GM18951 (cell line): ENCODE measurements around the gene PXDN.

Experiments used
- POLR2A ChIP-seq: IDR thresholded peaks from 4 replicates; pipeline ENCODE4 v1.6.1; 2011; ENCODE audit warnings: mild to moderate bottlenecking; ENCODE audit not compliant: insufficient read length, insufficient read depth; ENCODE audit errors: extremely low read depth
- in situ Hi-C: fragments of 300-500 bp; cut with MboI; formaldehyde crosslinking; loops from one replicate; pipeline ENCODE4 v1.12.0; 2022; ENCODE audit warnings: low sequenced_read_pairs, mixed read lengths, inconsistent platforms; ENCODE audit not compliant: unreplicated experiment

Gene PXDN

GRCh38 chr2:1584051-1584531 lies 160.2 kb downstream of the PXDN start:
- in situ Hi-C loops, result no loop called here
- no peak for TF ChIP-seq POLR2A

GRCh38 chr2:1582891-1583341 lies 161.4 kb downstream of the PXDN start:
- in situ Hi-C loops, result no loop called here
- no peak for TF ChIP-seq POLR2A

- TF ChIP-seq POLR2A, result no peak
- in situ Hi-C loops, result no loop called here
Measured at GRCh38 chr2:1581965-1582625, 162.2 kb downstream of the PXDN start.
